Transverse colon (tissue), 4 donors: ENCODE results near the gene CCDC91. TPM values are rescaled to one million over a fixed set of nuclear protein-coding genes. Genes with fewer than 3 reads are reported as not detected.

ENCODE experiments used
- DNase-seq: peaks from one replicate; pipeline ENCODE4 v3.0.0-alpha.2; 2019
- H3K27ac ChIP-seq, 4 donors: fragments of 200-600 bp; sonication (generic); 2 replicates each; pipeline ENCODE4 v1.5.1; 2016 to 2018; ENCODE audit warnings: inconsistent platforms in 4 of 4
- H3K27me3 ChIP-seq: fragments of 200-600 bp; sonication (generic); 2 replicates; pipeline ENCODE4 v1.5.1; 2017; ENCODE audit warnings: inconsistent platforms
- H3K36me3 ChIP-seq, 4 donors: fragments of 200-600 bp; sonication (generic); 2 replicates each; pipeline ENCODE4 v1.5.1; 2017 to 2019; ENCODE audit warnings: inconsistent platforms in 4 of 4
- H3K4me1 ChIP-seq, 4 donors: fragments of 200-600 bp; sonication (generic); 2 replicates each; pipeline ENCODE4 v1.5.1; 2017 to 2020; ENCODE audit warnings: inconsistent platforms in 4 of 4
- H3K4me3 ChIP-seq, 4 donors: fragments of 200-600 bp; sonication (generic); 1 replicate in 1 of 4; 2 replicates in 3 of 4; pipeline versions ENCODE4 v1.5.1 to v1.6.1; 2017 to 2019; ENCODE audit warnings: inconsistent platforms in 4 of 4
- H3K9me3 ChIP-seq, 2 donors: fragments of 200-600 bp; sonication (generic); 2 replicates each; pipeline ENCODE4 v1.5.1; 2017 to 2019; ENCODE audit warnings: inconsistent platforms in 2 of 2
- CTCF ChIP-seq, 5 experiments: fragments of 200-600 bp in 3 of 5; fragments of 450-650 bp in 2 of 5; sonication (generic) in 3 of 5; IDR thresholded peaks; 1 replicate in 2 of 5; 2 replicates in 3 of 5; pipeline ENCODE4 v1.5.1; 2016 to 2017; ENCODE audit warnings: antibody characterized with exemption in 5 of 5, inconsistent platforms in 3 of 5, mild to moderate bottlenecking in 2 of 5, moderate library complexity in 1 of 5
- EP300 ChIP-seq: sonication (generic); formaldehyde crosslinking; IDR thresholded peaks from one replicate; pipeline ENCODE4 v1.6.1; 2017; ENCODE audit warnings: antibody characterized with exemption, low read depth
- POLR2A ChIP-seq: fragments of 450-650 bp; IDR thresholded peaks from one replicate; pipeline ENCODE4 v1.6.1; 2016; ENCODE audit warnings: antibody characterized with exemption, mild to moderate bottlenecking, moderate library complexity
- POLR2AphosphoS5 ChIP-seq, 3 donors: sonication (generic); formaldehyde crosslinking; IDR thresholded peaks; one replicate each; pipeline ENCODE4 v1.6.1; 2016; ENCODE audit warnings: antibody characterized with exemption in 3 of 3
- WGBS, 2 donors: methylation state at CpG; one replicate each; pipeline ENCODE4 v1.1.5; 2018; ENCODE audit warnings: low coverage in 1 of 2; 5-methylcytosine and 5-hydroxymethylcytosine counted together
- in situ Hi-C, 4 donors: fragments of 200-750 bp; cut with MboI; loops; one replicate each; pipeline versions ENCODE4 v1.15.0 to v1.15.1; 2017; ENCODE audit warnings: low sequenced_read_pairs in 3 of 4, low pct_ligation_motif_present in 1 of 4, low pct_unique_long_range_greater_than_20kb in 1 of 4
- intact Hi-C: fragments of 100-400 bp; cut with DNase I; formaldehyde crosslinking; loops from one replicate; pipeline ENCODE4 v1.15.1; 2023; ENCODE audit warnings: low total_unique reads
- total RNA-seq, 4 donors: library from RNA; depleted of rRNA; stranded (reverse); fragments of >200 nt; gene quantifications; one replicate each; pipeline ENCODE4 v1.1.0, GENCODE V29; 2016

The CCDC91 gene
- total RNA-seq, 4 donors from 2014 or later: 8.4 to 37.8 (median 35.5) TPM

DNA sequence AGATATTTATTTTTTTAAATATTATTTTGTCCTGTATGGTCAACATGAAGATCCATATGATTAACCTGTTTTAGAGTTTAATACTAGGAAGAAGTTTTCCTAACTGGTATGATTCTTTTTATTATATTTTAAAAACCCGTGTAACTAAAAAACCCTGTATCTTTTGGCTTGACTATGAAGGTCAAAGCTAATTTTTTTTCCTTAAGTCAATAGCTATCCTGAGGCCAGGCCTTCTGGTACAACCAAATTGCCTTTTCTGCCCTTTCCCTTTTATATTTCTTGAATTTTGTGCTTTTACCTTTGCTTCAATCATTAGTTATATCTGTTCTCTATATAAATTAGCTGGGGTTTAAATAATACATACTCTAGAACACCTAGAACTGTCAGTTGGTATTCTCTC lies 30.6 kb upstream of the CCDC91 start:
- H3K9me3 ChIP-seq: no peaks in the 10 kb centered on the region
- H3K27ac ChIP-seq: no peak overlapping the region
- H3K27me3 ChIP-seq: no peaks in the 10 kb centered on the region
- no peak overlapping the region for H3K4me3 ChIP-seq
- intact Hi-C loops: no loop called here
- in situ Hi-C loops: no loop called here
- TF ChIP-seq POLR2A (no peak), CTCF (IDR thresholded peaks at IDR 0.05) (no peak), POLR2AphosphoS5 (IDR thresholded peaks at IDR 0.05) (no peak), EP300 (no peak)
- no peak for DNase-seq
- H3K36me3 ChIP-seq: no peaks in the 10 kb centered on the region
- H3K4me1 ChIP-seq: peaks cover 0 to 3% (median 0%) of the 10 kb centered on the region in 4 donors
- WGBS, 2 donors: 71 to 79% methylated on average over 1 of the region's 1 CpG

DNA sequence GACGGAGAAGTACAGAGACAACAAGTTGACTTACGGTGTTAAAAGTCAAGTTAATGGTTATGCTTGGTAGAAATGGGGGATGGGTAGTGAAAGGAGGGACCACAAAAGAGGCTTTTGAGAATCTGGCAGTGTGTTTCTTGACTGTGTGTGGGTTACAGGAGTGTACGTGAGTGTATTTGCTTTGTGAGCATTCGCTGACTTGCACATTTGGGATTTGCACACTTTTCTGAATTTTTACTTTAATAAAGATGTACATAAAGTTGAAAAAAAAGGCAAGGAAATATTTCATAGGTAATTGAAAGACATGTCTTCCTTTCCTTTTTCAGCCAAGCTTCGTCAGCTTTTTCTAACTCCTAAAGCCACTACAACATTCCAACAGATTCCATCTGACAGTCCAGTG lies 28.6 kb upstream of the CCDC91 start:
- in situ Hi-C loops: no loop called here
- H3K27me3 ChIP-seq: no peaks in the 10 kb centered on the region

GRCh38 chr12:28162697-28163096 lies 27.6 kb upstream of the CCDC91 start:
- TF ChIP-seq CTCF (IDR thresholded peaks at IDR 0.05): no peak
- no peak for TF ChIP-seq POLR2AphosphoS5 (IDR thresholded peaks at IDR 0.05)
- no peak for TF ChIP-seq EP300
- TF ChIP-seq POLR2A: no peak
- intact Hi-C loops: no loop called here
- no peak overlapping the region for H3K4me3 ChIP-seq
- no peaks in the 10 kb centered on the region for H3K36me3 ChIP-seq
- in situ Hi-C loops: no loop called here
- H3K9me3 ChIP-seq: no peaks in the 10 kb centered on the region
- no peak for DNase-seq
- 72 to 75% methylated on average over 1 of the region's 1 CpG for WGBS, 2 donors
- H3K27me3 ChIP-seq: no peaks in the 10 kb centered on the region
- H3K4me1 ChIP-seq: peaks cover 0 to 12% (median 0%) of the 10 kb centered on the region in 4 donors
- no peak overlapping the region for H3K27ac ChIP-seq

More for the DNA sequence above, 28.6 kb upstream of the CCDC91 start:
- Histone ChIP-seq H3K27ac (no peak overlapping the region), H3K9me3 (no peaks in the 10 kb centered on the region), H3K36me3 (no peaks in the 10 kb centered on the region), H3K4me3 (no peak overlapping the region), H3K4me1 (peaks cover 0 to 12% (median 0%) of the 10 kb centered on the region in 4 donors)
- 91 to 94% methylated on average over 5 of the region's 5 CpGs for WGBS, 2 donors
- DNase-seq: no peak
- intact Hi-C loops: no loop called here
- no peak for TF ChIP-seq POLR2A
- no peak for TF ChIP-seq POLR2AphosphoS5 (IDR thresholded peaks at IDR 0.05)
- TF ChIP-seq CTCF (IDR thresholded peaks at IDR 0.05): no peak
- TF ChIP-seq EP300: no peak

- Histone ChIP-seq H3K9me3 (no peaks in the 10 kb centered on the region), H3K27me3 (no peaks in the 10 kb centered on the region), H3K27ac (peak overlapping the region in 1 of 4 donors; percentile 34), H3K4me3 (no peak overlapping the region), H3K4me1 (peaks cover 0 to 12% (median 0%) of the 10 kb centered on the region in 4 donors), H3K36me3 (no peaks in the 10 kb centered on the region)
- in situ Hi-C loops (no loop called here), intact Hi-C loops (no loop called here)
- peak; percentile 10 for DNase-seq
- 31 to 50% methylated on average over 2 of the region's 2 CpGs for WGBS, 2 donors
- TF ChIP-seq EP300 (no peak), POLR2AphosphoS5 (IDR thresholded peaks at IDR 0.05) (no peak), POLR2A (no peak), CTCF (IDR thresholded peaks at IDR 0.05) (no peak)
These were observed 25.5 kb upstream of the CCDC91 start for GRCh38 chr12:28164644-28165275.
